HG02840 (cell line): ENCODE results near the gene FAM110C.
"Not testable (repeated sequence)": the region's sequence is repeated elsewhere in the genome, so short reads cannot be mapped to it uniquely, and the experiment has no call there.

ENCODE experiments used
- ATAC-seq: cut with Tn5 transposase; IDR thresholded peaks from one replicate; pipeline ENCODE4 v1.9.1; 2021; ENCODE audit warnings: mild to moderate bottlenecking, moderate library complexity, moderate number of reproducible peaks; ENCODE audit not compliant: unreplicated experiment, low FRiP score

Gene FAM110C

DNA sequence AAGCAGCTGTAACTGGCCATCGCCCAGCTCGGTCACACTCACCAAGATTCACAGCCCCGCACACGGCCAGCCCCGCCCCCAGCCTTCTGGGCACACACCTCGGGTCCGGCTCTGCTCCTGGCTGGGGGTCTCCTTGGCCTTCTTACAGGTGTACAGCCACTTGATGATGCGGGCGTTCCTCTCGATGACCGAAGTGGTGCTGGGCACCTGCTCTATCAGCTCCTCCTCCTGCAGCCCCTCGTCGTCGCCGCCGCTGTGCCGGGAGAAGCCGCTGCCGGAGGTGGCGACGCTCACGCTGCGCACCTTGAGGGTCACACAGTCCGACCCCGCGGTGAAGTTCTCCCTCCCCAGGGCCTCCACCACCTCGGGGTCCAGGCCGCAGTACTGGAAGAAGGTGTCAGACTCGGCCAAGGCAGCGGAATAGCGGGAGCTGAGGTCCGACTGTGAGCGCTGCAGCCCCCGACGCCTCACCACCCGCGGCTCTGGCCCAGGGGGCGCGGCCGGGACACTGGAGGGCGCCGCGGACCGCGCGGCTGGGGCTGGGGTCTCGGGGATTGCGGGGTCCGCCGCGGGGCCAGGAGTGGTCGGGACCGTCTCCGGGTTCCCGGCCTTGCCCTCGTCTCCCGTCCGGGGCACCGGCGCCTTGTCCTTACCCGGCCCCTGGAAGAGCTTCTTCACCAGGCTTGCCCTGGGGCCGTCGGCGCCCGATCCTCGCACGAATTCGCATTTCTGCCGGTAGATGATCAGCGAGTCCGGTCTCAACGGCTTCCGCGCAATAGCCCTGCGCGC lies 769 bp downstream of the FAM110C start:
- no peak for ATAC-seq

DNA sequence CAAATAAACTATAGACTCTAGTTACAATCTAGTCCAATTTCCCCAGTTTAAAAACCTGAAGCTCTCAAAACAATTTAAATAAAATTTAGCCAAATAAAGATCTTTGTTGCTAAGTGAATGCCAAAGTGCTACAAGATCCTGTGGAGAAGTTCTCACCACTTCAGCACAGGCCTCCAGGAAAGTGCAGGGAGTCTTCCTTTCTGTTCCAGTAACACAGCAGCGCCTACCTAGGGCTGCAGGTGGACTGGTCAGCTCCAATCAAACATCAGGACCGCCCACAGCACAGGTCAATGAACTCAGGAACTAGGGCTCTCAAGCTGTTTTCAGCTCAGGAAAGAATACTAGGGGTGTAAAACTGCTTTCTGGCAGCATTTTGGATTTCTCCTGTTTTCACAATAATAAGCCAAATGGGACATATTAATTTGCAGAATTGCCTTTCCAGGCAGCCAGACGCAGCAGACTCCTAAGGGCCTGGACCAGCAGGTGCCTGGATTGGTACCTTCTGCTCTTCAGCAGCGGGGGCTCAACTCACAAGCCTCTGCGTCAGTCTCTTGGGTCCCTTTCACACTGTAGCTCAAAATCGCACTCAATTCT lies 1.5 kb downstream of the FAM110C start:
- no peak for ATAC-seq

DNA sequence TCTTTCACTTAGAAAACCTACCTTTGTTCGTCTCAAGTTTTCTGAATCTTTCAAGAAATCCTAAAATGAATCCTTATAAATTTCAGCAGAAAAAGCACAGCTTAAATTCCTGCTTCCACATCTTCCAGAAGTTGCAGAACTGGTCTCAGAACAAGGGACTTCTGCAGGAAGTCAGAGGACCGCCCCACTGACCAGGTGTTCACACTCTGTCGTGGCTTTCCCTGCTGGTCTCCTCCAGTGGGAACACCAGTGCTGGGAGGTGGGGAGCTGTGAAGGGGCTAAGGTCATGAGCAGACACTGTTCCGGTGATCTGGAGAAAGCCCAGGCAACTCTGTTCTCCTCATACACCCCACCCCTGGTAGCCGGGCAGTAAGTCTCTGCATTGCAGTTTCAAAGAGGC lies 3.5 kb downstream of the FAM110C start:
- no peak for ATAC-seq

DNA sequence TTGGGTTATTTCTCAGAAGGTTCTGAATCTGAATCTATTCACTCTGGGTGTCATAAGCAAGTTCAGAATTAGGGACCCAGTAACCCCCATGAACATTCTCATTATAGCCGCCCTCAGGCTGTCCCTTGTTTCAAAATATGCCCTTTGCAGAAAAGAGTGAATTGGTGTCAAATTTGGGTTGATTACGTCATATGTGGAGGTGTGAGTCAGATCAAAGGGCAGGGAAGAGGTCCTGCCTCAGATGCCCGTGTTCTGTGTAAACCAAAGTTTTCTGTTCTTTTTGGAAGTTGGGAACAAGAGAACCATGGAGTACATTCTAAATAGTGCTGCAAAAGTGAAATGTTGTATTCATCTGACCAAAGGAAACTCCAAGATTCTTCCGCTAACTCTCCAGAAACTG lies 5.8 kb downstream of the FAM110C start:
- no peak for ATAC-seq

GRCh38 chr2:38155-38554 lies 8.2 kb downstream of the FAM110C start:
- no peak for ATAC-seq

DNA sequence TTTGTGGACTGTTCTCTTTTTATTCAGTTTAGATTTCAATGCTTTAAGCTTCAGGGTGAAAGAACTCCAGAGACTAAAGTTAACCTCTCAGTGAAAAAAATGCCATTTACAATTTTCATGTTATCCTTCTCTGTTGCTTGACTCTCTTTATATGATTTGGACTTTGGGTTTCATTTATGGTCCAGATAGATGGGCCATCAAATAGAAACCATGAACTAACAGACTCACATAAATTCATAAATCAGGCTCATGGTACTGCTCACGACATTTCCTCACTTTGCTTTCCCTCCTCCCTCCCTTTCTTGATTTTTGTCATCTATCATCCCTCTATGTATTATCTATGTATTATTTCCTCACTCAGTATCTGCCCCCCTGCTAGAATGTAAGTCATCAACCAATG lies 10.0 kb downstream of the FAM110C start:
- no peak for ATAC-seq

- no peak for ATAC-seq
These were observed 10.5 kb downstream of the FAM110C start for GRCh38 chr2:35852-36251.

- no peak for ATAC-seq
These were observed 12.7 kb downstream of the FAM110C start for GRCh38 chr2:33620-34019.

GRCh38 chr2:32068-32467 lies 14.2 kb downstream of the FAM110C start:
- no peak for ATAC-seq

GRCh38 chr2:29253-29652 lies 17.1 kb downstream of the FAM110C start:
- ATAC-seq, result no peak

DNA sequence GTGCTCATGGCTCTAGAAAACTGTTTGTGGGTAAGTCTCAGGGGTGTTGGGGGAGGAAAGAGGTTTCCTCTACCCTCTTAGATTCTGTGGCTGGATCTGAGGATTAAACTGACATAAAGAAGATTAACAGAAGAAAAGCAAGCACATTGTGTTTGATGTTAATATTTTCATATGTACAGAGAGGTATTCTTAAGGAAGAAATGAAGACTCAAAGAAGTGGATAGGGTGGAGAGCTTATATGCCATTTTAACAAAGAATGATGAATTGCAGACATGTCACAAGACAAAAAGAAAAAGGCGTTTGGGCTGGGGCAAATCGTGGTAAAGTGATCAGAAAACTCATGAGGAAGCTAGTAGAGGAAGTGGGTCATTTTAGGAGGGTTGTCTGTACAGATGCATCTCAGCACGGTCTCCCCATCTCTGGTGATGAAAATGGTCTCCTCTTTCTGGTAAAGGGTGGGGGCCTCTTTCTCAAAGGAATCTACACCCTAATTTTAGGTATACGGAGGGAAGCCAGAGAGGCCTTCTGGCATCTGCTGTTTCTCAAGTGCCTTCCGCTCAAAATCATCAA lies 17.8 kb downstream of the FAM110C start:
- no peak for ATAC-seq

DNA sequence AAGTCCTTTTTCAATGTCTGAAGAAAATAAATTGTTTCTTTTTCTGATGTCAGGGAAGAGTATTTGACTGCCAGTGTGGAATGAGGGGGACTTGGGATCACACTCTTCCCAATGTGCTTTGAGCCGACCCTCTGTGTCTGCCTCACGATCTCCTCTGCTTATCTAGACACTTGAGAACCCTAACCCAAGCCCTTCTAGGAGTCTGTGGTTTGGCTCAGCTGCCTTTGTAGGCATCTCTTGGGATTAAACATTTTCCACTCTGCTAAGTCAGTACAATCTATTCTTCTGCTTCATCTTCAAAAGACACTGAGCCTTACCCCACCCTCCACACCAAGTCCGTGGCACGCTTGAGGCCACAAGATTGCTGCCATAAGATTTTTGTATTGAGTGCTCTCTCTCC lies 19.4 kb downstream of the FAM110C start:
- no peak for ATAC-seq

DNA sequence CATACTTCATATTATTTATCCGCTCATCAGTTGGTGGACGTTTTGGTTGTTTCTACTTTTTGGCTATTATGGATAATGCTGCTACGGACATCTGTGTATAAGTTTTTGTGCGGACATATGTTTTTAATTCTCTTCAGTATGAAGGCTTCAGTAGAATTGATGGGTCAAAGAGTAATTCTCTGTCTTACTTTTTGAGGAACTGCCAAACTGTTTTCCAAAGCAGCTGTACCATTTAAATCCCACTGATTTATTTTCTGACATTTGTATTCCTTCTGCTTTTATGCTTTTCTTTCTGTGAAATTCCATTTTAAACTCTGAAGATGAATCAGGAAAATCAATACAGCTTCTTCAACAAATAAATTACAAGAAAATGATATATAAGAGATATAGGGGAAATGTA lies 20.8 kb downstream of the FAM110C start:
- no peak for ATAC-seq

DNA sequence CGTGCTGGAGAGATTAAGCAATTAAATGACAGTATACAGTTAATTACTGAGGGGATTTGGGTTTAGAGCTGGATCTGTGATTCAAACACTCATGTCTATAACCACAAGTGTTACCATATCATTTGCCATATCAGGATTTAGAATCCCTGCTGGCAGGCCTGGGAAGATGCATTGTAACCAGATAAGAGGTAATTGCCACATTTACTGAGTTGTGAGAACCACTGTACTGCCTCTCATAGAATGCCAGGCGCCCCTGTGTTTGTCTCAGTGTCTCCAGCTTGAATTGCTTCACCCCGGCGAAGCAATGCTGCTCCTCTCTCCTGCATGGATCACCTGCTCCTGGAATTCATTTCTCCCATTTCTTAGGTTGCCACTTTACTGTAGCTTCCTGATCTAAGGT lies 21.7 kb downstream of the FAM110C start:
- ATAC-seq, result not testable (repeated sequence)

DNA sequence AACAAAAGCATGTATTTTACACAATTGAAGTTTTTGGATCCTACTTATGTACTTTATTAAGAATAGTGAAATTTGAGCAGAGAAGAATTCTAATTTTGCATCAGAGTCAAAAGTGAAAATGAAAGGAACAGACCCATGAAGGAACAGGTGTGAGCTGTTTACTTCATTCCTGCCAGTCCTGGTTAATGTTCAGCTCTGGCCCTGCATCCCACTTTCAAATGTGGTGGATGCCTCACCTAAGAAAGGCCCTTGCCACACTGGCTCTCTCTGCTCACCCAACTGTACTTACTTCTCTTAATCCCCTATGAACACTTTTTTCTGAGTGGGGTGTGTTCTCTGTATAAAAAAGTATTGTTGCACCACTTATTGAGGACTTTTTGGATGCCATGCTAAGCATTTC lies 22.2 kb downstream of the FAM110C start:
- peak; percentile 92 for ATAC-seq

DNA sequence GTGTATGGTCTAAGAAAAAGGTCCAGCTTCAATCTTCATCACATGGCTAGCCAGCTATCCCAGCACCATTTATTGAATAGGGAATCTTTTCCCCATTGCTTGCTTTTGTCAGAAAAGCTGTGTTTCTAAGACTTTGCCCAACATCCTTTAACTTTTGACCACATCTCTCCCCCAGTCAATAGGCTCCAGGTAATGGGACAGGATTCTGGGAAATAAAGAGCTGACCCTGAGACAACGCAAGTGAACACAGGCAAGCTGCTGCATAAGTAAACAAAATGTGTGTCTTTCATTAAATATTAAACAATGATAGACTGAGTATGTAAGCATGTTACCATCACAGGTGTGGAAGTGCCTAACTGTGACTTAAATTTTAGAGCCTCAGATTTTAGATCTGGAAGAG lies 23.0 kb downstream of the FAM110C start:
- no peak for ATAC-seq

GRCh38 chr2:22244-22643 lies 24.1 kb downstream of the FAM110C start:
- not testable (repeated sequence) for ATAC-seq

- ATAC-seq, result not testable (repeated sequence)
These were observed 26.0 kb downstream of the FAM110C start for GRCh38 chr2:20259-20658.

DNA sequence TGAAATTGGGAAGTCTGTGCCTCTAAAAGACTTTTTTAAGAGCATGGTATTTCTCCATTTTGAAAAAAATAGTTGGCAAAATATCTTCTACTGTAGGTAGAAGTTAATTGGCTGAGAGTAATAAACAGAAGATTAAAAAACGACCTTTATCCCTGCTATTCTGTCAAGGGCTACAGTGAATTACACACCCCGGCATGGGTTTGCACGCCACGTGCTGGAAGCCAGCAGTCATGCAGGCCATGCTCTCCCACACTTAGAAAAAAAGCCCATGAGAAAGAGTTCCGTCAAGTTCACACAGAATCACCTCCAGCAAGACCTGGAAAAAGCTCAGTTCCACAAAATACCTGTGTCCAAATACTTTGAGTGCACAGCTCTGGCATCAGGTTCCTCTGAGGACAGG lies 26.8 kb downstream of the FAM110C start:
- no peak for ATAC-seq

GRCh38 chr2:18402-19271 lies 27.7 kb downstream of the FAM110C start:
- ATAC-seq, result no peak

DNA sequence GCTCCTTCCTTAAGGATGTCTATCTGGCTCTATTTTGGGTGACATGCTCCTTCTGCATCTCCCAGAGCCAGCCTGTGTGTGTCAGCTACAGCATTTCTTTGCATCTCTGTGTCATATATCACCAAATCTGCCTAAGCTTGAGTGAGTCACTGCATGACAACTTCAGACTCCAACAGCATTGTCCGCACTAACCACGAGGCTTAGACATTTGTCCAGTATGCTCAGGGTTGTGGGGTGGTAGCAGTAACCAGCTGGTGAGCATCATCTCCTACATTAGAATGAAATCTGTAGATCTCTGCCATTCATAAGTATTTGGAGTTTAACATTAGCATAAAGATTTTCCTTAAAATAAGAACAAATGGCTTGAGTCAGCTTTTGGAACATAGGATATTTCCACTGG lies 30.4 kb downstream of the FAM110C start:
- ATAC-seq, result not testable (repeated sequence)
